ENCODE data around the gene GRIK4.
A peak's percentile ranks its signal among the peaks of the same experiment; 100 is the strongest.

Gene GRIK4

DNA sequence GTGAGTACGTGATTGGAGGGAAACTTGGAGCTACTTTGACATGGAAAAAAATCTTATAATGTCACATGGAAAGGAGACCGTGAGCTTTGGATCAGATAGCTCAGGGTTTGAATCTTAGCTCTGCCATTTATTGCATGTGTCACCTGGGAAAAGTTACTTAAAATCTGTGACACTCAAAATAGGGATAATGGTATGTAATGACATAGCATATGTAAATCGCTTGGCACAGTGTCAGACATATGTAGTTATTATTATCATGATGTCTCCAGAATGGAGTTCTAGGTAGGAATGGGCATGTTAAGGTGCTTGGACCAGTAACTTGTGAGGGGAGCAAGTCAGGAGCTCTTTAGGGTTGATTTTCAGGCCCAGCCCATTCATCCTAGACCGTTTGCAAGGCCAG lies 75.8 kb downstream of the GRIK4 start:
- no peak for DNase-seq (ENCODE audit: insufficient read length)
- TF ChIP-seq TAF1 (IDR thresholded peaks at IDR 0.05; ENCODE audit: borderline replicate concordance, low read depth, low read length) (no peak), POLR2AphosphoS5 (IDR thresholded peaks at IDR 0.05; ENCODE audit: low read depth, low read length) (no peak), POLR2A (IDR thresholded peaks at IDR 0.05; ENCODE audit: low read depth, low read length) (no peak)
- peak; percentile 38 for FAIRE-seq

DNA sequence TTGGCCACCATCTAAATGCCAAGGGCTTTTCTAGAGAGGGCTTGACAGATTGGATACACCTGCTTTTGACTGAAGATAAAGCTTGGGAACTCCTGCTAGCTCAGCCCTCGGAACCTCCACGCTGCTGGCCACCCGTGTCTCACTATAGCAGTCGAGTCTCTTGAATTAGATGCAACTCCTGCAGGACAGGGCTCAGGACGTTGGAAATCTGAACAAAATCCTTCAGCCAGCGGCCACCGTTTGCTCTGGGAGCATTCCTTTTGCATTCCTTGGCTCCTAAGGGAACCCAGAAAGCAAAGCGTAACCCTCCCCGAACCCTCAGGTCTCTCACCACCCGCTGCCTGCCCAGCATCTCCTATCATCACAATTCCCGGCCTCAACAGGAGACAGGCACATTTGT lies 77.8 kb downstream of the GRIK4 start:
- TF ChIP-seq TAF1 (IDR thresholded peaks at IDR 0.05; ENCODE audit: borderline replicate concordance, low read depth, low read length) (no peak), POLR2A (IDR thresholded peaks at IDR 0.05; ENCODE audit: low read depth, low read length) (no peak), POLR2AphosphoS5 (IDR thresholded peaks at IDR 0.05; ENCODE audit: low read depth, low read length) (no peak)
- FAIRE-seq (no peak), DNase-seq (ENCODE audit: insufficient read length) (no peak)

- FAIRE-seq (no peak), DNase-seq (ENCODE audit: insufficient read length) (no peak)
- TF ChIP-seq POLR2A (IDR thresholded peaks at IDR 0.05; ENCODE audit: low read depth, low read length) = no peak
- TF ChIP-seq TAF1 (IDR thresholded peaks at IDR 0.05; ENCODE audit: borderline replicate concordance, low read depth, low read length) = no peak
- no peak for TF ChIP-seq POLR2AphosphoS5 (IDR thresholded peaks at IDR 0.05; ENCODE audit: low read depth, low read length)
Observed at GRCh38 chr11:120590472-120590871, 78.9 kb downstream of the GRIK4 start.

DNA sequence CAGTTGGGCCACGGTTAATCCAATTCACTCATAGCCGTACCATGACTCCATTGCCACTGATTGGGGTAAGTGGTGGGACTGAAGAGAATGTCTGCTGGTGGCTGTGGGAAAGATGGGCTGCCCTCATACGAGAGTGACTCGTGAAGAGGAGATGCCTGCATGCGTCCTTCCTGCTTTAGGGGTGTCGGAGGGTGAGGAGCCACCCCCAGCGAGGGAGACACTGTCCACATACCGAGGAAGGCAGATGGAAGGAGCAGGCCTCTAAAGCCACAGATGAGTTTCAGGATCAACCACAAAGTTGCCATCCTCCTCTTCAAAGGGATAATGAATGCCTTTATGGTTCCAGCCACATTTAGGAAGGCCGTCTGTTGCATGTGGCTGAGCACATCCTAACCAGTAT lies 83.2 kb downstream of the GRIK4 start:
- DNase-seq (ENCODE audit: insufficient read length) (no peak), FAIRE-seq (no peak)
- TF ChIP-seq POLR2A (IDR thresholded peaks at IDR 0.05; ENCODE audit: low read depth, low read length) (no peak), POLR2AphosphoS5 (IDR thresholded peaks at IDR 0.05; ENCODE audit: low read depth, low read length) (no peak), TAF1 (IDR thresholded peaks at IDR 0.05; ENCODE audit: borderline replicate concordance, low read depth, low read length) (no peak)

DNA sequence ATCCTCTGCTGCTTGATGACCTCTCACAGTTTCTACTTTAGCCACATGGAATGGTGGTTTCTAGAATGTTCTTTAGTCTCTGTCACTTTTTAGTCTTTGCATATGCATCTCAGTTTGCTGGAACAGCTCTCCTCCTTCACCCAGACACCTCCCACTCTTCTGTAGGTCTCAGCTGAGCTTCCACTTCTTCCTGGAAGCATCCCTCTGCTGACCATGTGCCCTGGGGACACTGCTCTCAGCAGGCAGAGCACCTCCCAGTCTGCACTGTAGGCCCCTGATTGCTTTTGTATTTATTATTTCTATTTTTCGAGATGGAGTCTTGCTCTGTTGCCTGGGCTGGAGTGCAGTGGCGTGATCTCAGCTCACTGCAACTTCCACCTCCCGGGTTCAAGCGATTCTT lies 84.0 kb downstream of the GRIK4 start:
- DNase-seq (ENCODE audit: insufficient read length) (no peak), FAIRE-seq (no peak)
- TF ChIP-seq TAF1 (IDR thresholded peaks at IDR 0.05; ENCODE audit: borderline replicate concordance, low read depth, low read length) = no peak
- no peak for TF ChIP-seq POLR2AphosphoS5 (IDR thresholded peaks at IDR 0.05; ENCODE audit: low read depth, low read length)
- no peak for TF ChIP-seq POLR2A (IDR thresholded peaks at IDR 0.05; ENCODE audit: low read depth, low read length)

GRCh38 chr11:120597250-120598215 lies 86.0 kb downstream of the GRIK4 start:
- DNase-seq (ENCODE audit: insufficient read length) = no peak
- peak; percentile 62 for FAIRE-seq
- TF ChIP-seq POLR2A (IDR thresholded peaks at IDR 0.05; ENCODE audit: low read depth, low read length) = no peak
- TF ChIP-seq TAF1 (IDR thresholded peaks at IDR 0.05; ENCODE audit: borderline replicate concordance, low read depth, low read length) = no peak
- TF ChIP-seq POLR2AphosphoS5 (IDR thresholded peaks at IDR 0.05; ENCODE audit: low read depth, low read length) = no peak

DNA sequence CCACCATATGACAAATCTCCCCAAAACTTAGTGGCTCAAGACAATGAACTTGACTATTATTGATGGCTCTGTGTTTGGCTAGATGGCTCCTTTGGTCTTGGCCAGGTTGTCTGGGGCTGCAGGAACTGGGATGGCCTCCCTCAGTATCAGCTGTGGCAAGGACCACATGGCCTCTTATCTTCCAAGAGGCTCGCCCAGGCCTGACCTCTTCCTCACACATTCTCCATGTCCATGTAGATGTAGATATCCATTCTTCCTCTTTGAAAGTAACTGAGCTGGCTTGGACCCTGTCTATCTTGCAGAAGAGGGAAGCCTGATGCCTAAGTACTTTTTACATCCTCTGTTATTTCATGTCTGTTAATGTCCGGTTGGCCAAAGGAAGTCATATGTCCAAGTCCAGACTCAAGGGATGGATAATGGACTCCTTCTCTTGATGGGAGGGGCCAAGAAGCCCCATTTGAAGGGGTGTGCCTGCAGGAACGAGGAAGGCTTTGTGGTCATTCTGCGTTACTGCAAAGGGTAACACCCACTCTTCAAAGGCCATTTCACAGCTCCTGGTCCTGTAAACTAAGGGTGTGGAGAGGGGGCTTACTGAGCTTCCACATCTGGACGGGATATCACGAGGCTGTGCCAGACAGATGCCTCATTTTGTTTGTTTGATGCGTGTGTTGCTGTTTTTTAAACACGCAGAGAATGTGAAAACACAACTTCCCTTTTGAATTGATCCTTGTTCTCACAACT lies 87.1 kb downstream of the GRIK4 start:
- TF ChIP-seq TAF1 (IDR thresholded peaks at IDR 0.05; ENCODE audit: borderline replicate concordance, low read depth, low read length) (no peak), POLR2AphosphoS5 (IDR thresholded peaks at IDR 0.05; ENCODE audit: low read depth, low read length) (no peak), POLR2A (IDR thresholded peaks at IDR 0.05; ENCODE audit: low read depth, low read length) (no peak)
- FAIRE-seq = peak; percentile 69
- DNase-seq (ENCODE audit: insufficient read length) = no peak

DNA sequence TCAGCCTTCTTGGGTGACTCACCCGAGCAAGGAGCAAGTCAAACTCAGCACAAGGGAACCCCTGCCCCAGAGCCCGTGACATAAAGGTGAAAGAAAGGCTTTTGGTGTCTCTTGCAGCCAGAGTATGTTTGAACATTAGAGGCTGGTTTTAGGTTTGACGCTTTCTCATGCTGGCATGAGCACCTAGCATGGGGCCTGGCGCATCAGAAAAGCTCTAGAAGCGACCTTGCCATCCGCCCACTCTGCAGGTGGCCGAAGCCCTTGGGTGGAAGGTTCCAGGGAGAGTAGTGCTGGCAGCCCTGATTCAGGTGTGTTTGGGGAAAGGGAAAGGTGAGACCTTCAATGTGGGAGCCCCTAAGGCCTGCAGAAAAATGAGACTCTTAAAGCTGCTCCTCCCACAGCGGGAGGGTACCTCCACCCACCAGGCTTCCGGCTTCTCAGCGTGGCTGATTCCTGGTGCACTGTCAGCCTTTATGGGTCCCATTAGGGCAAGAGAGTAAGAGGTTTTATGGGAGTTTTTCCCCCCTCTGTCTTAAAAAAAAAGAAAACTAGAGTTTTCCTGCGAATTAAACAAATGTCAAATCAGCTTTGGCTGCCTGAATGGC lies 88.4 kb downstream of the GRIK4 start:
- TF ChIP-seq POLR2A (IDR thresholded peaks at IDR 0.05; ENCODE audit: low read depth, low read length) (no peak), TAF1 (IDR thresholded peaks at IDR 0.05; ENCODE audit: borderline replicate concordance, low read depth, low read length) (no peak), POLR2AphosphoS5 (IDR thresholded peaks at IDR 0.05; ENCODE audit: low read depth, low read length) (no peak)
- no peak for DNase-seq (ENCODE audit: insufficient read length)
- FAIRE-seq = no peak

DNA sequence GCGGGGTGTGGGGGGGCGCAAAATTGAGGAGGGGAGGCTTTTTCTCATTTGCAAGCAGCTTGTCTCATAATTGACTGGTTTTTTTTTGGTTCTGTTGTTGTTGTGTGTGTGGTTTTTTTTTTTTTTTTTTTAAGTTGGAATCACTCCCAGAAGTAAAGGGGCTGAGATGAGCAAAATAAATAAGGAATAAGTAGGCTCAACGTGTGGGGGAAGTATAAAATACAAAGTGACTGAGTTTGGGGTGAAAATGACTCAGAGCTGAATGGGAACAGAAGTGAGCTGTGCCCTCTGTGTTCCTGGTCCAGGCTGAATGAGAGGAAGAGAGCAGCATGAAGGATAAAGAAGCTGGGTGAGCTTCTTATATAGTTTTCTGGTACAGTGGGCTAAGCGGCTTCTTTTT lies 90.0 kb downstream of the GRIK4 start:
- DNase-seq (ENCODE audit: insufficient read length) = no peak
- TF ChIP-seq POLR2AphosphoS5 (IDR thresholded peaks at IDR 0.05; ENCODE audit: low read depth, low read length) (no peak), TAF1 (IDR thresholded peaks at IDR 0.05; ENCODE audit: borderline replicate concordance, low read depth, low read length) (no peak), POLR2A (IDR thresholded peaks at IDR 0.05; ENCODE audit: low read depth, low read length) (no peak)
- FAIRE-seq = no peak

DNA sequence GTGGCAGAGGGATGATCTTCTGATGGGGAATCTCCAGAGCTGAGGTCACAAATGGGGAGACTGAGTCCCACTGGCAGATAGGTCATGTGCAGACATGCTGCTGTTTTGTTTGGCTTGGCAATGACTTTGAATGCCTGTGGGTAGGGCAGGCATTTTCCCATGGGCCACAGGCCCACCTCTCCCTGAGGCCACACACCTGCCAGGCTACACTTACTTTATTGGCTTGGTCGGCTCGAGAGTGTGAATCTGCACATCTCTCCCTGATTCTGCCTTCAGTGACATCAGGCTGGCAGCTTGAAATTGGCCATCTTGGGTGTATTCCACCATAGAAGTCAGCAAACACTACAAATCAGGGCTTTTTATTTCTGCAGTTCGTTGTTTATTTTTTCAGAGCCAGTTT lies 91.5 kb downstream of the GRIK4 start:
- FAIRE-seq (peak; percentile 40), DNase-seq (ENCODE audit: insufficient read length) (no peak)
- no peak for TF ChIP-seq POLR2AphosphoS5 (IDR thresholded peaks at IDR 0.05; ENCODE audit: low read depth, low read length)
- no peak for TF ChIP-seq POLR2A (IDR thresholded peaks at IDR 0.05; ENCODE audit: low read depth, low read length)
- no peak for TF ChIP-seq TAF1 (IDR thresholded peaks at IDR 0.05; ENCODE audit: borderline replicate concordance, low read depth, low read length)

GRCh38 chr11:120605469-120605868 lies 93.9 kb downstream of the GRIK4 start:
- peak; percentile 82 for FAIRE-seq
- no peak for DNase-seq (ENCODE audit: insufficient read length)
- TF ChIP-seq POLR2AphosphoS5 (IDR thresholded peaks at IDR 0.05; ENCODE audit: low read depth, low read length) (no peak), TAF1 (IDR thresholded peaks at IDR 0.05; ENCODE audit: borderline replicate concordance, low read depth, low read length) (no peak), POLR2A (IDR thresholded peaks at IDR 0.05; ENCODE audit: low read depth, low read length) (no peak)

Measured in GM12892 (cell line).